Erythroblast (primary cell): ENCODE results near the gene NUCKS1.
"Not testable (repeated sequence)": the region's sequence is repeated elsewhere in the genome, so short reads cannot be mapped to it uniquely, and the experiment has no call there.

Experiments
- DNase-seq, 2 experiments: peaks; one replicate each; lab custom pipeline; 2025; lab: John Stamatoyannopoulos, UW
- GATA1 ChIP-seq: IDR thresholded peaks from 2 replicates; pipeline ENCODE4 v1.6.1; 2011; ENCODE audit warnings: low read depth, mild to moderate bottlenecking, control low read depth, low read length, moderate library complexity
- POLR2A ChIP-seq: IDR thresholded peaks from 2 replicates; pipeline ENCODE4 v1.6.1; 2011; ENCODE audit warnings: mild to moderate bottlenecking, low read length

The NUCKS1 gene

GRCh38 chr1:205733438-205734175 is 16.4 kb downstream of the NUCKS1 start:
- DNase-seq, result peak in 1 of 2 experiments; percentile 16
- no peak for TF ChIP-seq GATA1
- TF ChIP-seq POLR2A, result no peak

- no peak for DNase-seq
- TF ChIP-seq POLR2A (no peak), GATA1 (no peak)
Measured at GRCh38 chr1:205729945-205730610, 19.9 kb downstream of the NUCKS1 start.

- DNase-seq, result no peak
- TF ChIP-seq POLR2A, result no peak
- TF ChIP-seq GATA1, result no peak
Measured at GRCh38 chr1:205726619-205727125, 23.3 kb downstream of the NUCKS1 start.

- TF ChIP-seq GATA1 (no peak), POLR2A (no peak)
- no peak for DNase-seq
Measured at GRCh38 chr1:205725514-205725913, 24.5 kb downstream of the NUCKS1 start.

GRCh38 chr1:205720740-205721139 is 29.2 kb downstream of the NUCKS1 start:
- not testable (repeated sequence) for DNase-seq

GRCh38 chr1:205719762-205720161 is 30.2 kb downstream of the NUCKS1 start:
- no peak for DNase-seq
- TF ChIP-seq GATA1 (no peak), POLR2A (no peak)

- TF ChIP-seq GATA1 (no peak), POLR2A (no peak)
Measured at GRCh38 chr1:205719015-205719414, 31.0 kb downstream of the NUCKS1 start.

GRCh38 chr1:205716371-205717132 is 33.4 kb downstream of the NUCKS1 start:
- TF ChIP-seq POLR2A (no peak), GATA1 (no peak)

More at GRCh38 chr1:205719015-205719414, 31.0 kb downstream of the NUCKS1 start:
- DNase-seq, result no peak

GRCh38 chr1:205715628-205716027 is 34.4 kb downstream of the NUCKS1 start:
- no peak for DNase-seq
- TF ChIP-seq POLR2A, result no peak
- TF ChIP-seq GATA1, result no peak

More at GRCh38 chr1:205716371-205717132, 33.4 kb downstream of the NUCKS1 start:
- DNase-seq, result no peak

- DNase-seq, result no peak
- no peak for TF ChIP-seq POLR2A
- no peak for TF ChIP-seq GATA1
Measured at GRCh38 chr1:205714906-205715246, 35.1 kb downstream of the NUCKS1 start.

GRCh38 chr1:205714190-205714905 is 35.6 kb downstream of the NUCKS1 start:
- no peak for TF ChIP-seq POLR2A
- no peak for TF ChIP-seq GATA1
- no peak for DNase-seq

GRCh38 chr1:205711105-205712048 is 38.6 kb downstream of the NUCKS1 start:
- peak; percentile 85 to 91 for DNase-seq
- TF ChIP-seq GATA1, result no peak
- TF ChIP-seq POLR2A, result no peak
